Ectodermal cell (in vitro differentiated cells): ENCODE measurements around the gene MRFAP1L1.

Experiments
- H3K27ac ChIP-seq: 2 replicates; pipeline ENCODE4 v1.7.0; 2013; ENCODE audit warnings: mild to moderate bottlenecking, low read depth, low read length; ENCODE audit not compliant: insufficient read depth, poor library complexity, severe bottlenecking
- H3K27me3 ChIP-seq: 2 replicates; pipeline ENCODE4 v1.7.0; 2013; ENCODE audit warnings: mild to moderate bottlenecking, low read length; ENCODE audit not compliant: insufficient read depth, control insufficient read depth, poor library complexity, severe bottlenecking
- H3K36me3 ChIP-seq: one replicate; pipeline ENCODE4 v1.7.0; 2013; ENCODE audit warnings: low read length; ENCODE audit not compliant: control insufficient read depth, insufficient read depth
- H3K4me1 ChIP-seq: one replicate; pipeline ENCODE4 v1.7.0; 2013; ENCODE audit warnings: low read length; ENCODE audit not compliant: control insufficient read depth, insufficient read depth
- H3K4me3 ChIP-seq: 2 replicates; pipeline ENCODE4 v1.7.0; 2013; ENCODE audit warnings: low read depth, low read length, control low read depth; ENCODE audit not compliant: insufficient read depth
- H3K9me3 ChIP-seq: 2 replicates; pipeline ENCODE4 v1.7.0; 2013; ENCODE audit warnings: mild to moderate bottlenecking, low read length, moderate library complexity; ENCODE audit not compliant: control insufficient read depth
- WGBS, 2 experiments: methylation state at CpG; one replicate each; pipeline ENCODE4 v1.1.7; 2013; ENCODE audit warnings: missing lambda C conversion rate in 2 of 2; 5-methylcytosine and 5-hydroxymethylcytosine counted together

MRFAP1L1 gene

DNA sequence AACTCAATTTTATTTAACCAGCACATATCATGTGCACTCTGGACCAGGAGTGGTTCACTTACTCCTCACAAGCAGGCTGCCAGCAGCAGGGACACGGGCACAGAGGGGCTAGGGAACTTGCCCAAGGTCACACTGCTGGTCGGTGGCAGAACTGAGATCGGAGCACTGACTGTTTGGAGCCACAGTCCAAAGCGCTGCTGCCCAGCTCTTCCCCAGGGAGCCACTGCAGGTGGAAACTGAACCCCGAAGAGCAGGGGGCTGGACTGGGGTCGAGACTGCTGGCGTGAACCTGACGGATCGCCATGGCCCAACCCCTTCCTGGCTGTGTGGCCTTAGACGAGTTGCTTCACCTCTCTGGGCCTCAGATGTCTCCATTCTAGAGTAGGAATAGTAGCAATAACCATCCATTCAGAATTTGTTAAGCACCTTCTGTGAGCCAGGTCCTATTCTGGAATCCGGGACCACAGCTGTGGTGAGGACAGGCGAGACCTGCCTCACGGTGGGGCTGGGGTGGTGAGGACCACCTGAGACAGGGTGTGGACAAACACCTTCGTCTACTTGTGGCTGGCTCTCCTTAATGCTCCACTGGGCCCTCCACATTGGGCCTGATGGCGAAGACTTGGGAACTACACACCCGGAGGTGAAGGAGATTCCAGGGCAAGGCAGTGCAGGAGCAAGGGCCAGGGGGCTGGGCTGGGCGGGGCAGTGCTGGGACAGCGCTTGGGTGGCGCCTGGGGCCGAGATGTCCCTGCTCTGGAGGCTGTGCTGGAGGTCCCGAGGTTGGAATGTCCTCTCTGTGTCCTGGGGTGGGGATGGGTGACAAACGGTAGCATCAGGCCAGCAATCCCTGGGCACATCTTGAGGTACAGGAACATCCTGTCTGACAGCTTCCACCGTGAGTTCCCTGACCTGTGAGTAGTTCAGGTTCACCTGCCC, 40.9 kb upstream of the MRFAP1L1 start:
- Histone ChIP-seq H3K36me3 (no peaks in the 10 kb centered on the region), H3K4me3 (no peak overlapping the region), H3K27me3 (no peaks in the 10 kb centered on the region), H3K4me1 (peaks cover 8% of the 10 kb centered on the region), H3K9me3 (no peaks in the 10 kb centered on the region), H3K27ac (no peak overlapping the region)
- 91 to 93% methylated on average over 23 of the region's 23 CpGs for WGBS, 2 experiments

DNA sequence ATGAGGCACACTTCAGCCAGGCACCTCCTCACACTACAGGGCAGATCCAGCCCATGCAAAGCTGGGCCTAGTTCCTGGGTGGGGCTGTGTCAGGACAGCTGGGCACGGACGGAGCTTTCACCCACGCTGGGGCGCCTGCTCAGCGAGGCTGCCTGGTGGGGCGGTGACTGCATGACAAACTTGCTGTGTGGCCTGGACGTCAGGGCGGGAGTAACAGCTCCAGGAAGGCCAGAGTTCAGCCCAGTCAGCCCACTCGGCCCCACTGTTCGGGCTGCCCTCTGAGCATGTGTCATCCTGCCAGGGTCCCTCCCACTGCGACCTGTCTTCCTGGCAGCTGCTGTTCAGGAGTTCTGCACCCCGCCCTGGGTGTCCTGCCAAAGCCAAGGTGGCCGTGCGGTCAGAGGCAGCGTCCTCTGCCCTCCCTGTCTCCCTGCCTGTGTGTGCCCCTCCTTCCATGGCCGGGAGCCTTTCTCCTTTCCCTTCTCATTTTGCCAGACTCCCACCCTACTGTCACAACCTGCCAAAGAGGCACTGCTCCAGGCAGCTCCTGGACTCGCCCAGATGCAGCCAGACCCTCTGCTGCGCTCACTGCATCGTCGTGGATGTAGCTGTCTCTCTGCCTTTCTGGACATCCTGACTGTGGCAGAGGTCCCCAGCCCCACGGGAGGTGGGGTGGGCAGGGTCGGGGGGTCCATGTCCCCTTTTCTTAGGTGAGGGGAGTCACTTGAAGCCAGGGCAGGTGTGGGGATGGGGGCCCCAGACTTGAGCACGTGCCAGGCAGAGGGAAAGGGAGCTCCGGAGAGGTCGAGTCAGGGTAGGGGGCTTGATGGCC, 39.9 kb upstream of the MRFAP1L1 start:
- WGBS, 2 experiments: 81 to 85% methylated on average over 25 of the region's 25 CpGs
- H3K9me3 ChIP-seq: no peaks in the 10 kb centered on the region
- H3K4me3 ChIP-seq: no peak overlapping the region
- no peak overlapping the region for H3K27ac ChIP-seq
- peaks cover 8% of the 10 kb centered on the region for H3K4me1 ChIP-seq
- no peaks in the 10 kb centered on the region for H3K27me3 ChIP-seq
- H3K36me3 ChIP-seq: no peaks in the 10 kb centered on the region

DNA sequence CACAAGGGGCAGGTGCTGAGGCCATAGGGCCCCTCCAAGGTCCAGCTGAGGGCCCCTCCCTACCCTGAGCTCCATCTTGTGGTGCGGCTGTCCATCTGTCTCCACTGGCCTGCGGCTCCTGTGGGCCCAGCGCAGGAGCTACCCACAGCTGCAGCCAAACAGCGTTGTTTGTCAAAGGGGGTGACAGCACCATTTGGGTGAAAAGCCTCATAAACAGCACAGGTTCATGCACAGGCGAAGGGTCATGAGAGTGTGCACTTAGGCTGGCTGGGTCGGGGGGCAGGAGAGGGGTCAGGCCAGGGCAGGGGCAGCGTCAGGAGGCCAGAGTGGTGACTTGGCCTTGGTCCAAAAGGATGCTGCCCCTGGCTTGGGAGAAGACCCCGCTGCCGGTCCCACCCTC, 38.6 kb upstream of the MRFAP1L1 start:
- no peaks in the 10 kb centered on the region for H3K36me3 ChIP-seq
- no peaks in the 10 kb centered on the region for H3K27me3 ChIP-seq
- H3K4me1 ChIP-seq: peaks cover 8% of the 10 kb centered on the region
- H3K27ac ChIP-seq: no peak overlapping the region
- H3K4me3 ChIP-seq: no peak overlapping the region
- no peaks in the 10 kb centered on the region for H3K9me3 ChIP-seq
- 94 to 96% methylated on average over 9 of the region's 9 CpGs for WGBS, 2 experiments

DNA sequence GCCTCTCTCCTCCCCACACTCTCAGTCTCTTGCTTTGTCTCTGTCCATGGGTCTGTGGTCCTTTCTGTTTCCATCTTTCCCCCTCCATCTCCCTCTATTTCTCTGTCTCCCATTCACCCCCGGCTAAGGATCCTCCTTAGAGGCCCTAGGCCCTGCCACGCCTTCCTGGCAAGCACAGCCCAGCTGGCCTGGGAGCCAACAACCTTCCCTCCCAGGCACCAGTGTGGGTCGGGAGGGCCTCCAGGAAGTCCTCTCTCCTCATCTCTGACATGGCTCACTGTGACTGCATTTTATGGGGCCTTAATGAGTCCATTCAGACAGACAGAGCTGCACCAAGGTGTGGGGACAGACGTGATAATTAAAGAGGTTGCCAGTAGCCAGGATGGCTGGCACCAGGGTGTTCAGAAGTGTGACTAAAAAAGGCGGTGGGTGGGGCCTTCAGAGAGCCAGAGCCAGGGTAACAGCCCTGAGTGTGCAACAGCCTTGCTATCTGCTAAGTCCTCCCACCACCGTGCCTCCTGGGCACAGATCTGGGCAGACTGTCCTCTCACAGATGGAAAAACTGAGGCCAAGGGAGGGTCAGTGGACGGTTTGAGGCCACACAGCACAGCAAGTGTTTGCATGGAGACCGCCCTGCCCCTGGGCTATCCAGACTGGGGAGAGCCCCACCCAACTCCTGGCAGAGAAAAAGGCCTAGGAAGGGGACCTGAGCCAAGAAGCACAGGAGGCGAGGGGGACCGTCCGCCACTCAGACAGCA, 37.8 kb upstream of the MRFAP1L1 start:
- H3K27me3 ChIP-seq: no peaks in the 10 kb centered on the region
- H3K4me1 ChIP-seq: peaks cover 8% of the 10 kb centered on the region
- H3K4me3 ChIP-seq: no peak overlapping the region
- WGBS, 2 experiments: 92% methylated on average over 11 of the region's 11 CpGs
- no peak overlapping the region for H3K27ac ChIP-seq
- no peaks in the 10 kb centered on the region for H3K9me3 ChIP-seq
- H3K36me3 ChIP-seq: no peaks in the 10 kb centered on the region

DNA sequence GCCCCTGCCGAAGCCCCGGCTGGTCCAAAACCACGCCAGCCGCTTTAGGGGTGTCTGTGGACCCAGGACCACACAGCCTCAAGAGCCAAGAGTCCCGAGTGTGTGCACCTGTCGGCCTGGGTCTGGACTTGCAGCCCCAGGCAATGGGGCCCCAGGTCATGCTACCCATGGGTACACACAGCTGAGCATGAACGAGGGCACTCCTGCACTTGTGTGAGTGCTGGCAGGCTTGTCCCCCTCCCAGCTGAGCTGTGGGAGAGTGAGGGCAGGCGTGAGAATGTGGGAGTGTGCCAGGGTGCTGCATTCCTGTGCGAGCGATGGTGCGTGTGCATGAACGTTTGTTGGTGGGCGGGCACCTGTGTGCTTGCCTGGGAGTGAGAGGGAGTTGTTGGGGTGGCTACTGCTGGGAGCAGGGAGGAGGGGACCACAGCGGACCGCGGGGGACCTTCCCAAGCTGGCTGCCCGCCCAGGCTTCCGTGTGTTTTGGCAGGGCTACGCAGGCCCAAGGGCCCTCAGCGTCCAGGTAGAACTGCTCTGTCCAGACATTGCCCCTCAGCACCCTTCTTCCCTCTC, 37.1 kb upstream of the MRFAP1L1 start:
- Histone ChIP-seq H3K27me3 (no peaks in the 10 kb centered on the region), H3K9me3 (no peaks in the 10 kb centered on the region), H3K36me3 (no peaks in the 10 kb centered on the region), H3K4me3 (no peak overlapping the region), H3K27ac (no peak overlapping the region), H3K4me1 (peaks cover 8% of the 10 kb centered on the region)
- WGBS, 2 experiments: 92% methylated on average over 20 of the region's 20 CpGs

DNA sequence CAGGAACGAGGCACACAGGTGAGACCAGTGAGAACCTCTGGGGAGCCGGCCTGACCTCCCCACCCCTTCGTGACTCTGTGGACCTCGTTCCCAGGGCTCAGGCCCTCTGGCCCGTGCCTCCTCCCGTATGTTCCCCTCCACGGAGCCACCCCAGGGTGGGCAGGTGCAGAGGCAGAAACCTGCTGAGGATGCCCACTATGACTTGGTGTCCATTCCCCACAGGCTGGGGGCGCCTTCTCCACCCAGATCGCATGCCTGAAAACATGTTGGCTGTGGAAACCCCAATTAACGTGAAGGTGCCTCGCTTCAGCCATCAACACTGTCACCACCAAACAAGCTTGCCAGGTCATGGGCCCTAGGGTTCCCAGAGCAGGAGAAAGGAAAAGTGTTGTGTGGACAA, 33.3 kb upstream of the MRFAP1L1 start:
- WGBS, 2 experiments: 81 to 82% methylated on average over 11 of the region's 11 CpGs
- Histone ChIP-seq H3K27ac (no peak overlapping the region), H3K36me3 (no peaks in the 10 kb centered on the region), H3K9me3 (no peaks in the 10 kb centered on the region), H3K4me3 (no peak overlapping the region), H3K4me1 (peaks cover 8% of the 10 kb centered on the region), H3K27me3 (no peaks in the 10 kb centered on the region)

DNA sequence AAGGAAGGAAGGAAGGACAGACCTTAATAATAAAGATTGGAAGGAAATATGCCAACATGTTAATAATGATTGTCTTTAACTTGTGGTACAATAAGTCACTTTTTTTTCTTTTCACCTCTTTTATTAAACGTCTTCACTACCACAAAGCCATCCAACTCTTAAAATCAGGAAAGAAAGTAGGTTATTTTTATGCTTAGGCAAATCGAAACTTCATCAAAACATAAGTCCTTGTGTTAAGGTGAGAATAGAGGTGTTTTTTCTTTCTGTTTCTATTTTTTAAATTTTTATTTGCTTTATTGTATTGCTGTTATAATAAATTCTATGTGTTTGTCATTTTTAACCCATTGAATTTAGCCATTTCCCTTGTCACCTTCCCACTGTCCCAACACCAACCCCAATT, 32.8 kb upstream of the MRFAP1L1 start:
- Histone ChIP-seq H3K27me3 (no peaks in the 10 kb centered on the region), H3K4me3 (no peak overlapping the region), H3K9me3 (no peaks in the 10 kb centered on the region), H3K4me1 (peaks cover 8% of the 10 kb centered on the region), H3K36me3 (no peaks in the 10 kb centered on the region), H3K27ac (no peak overlapping the region)
- 86% methylated on average over 2 of the region's 2 CpGs; no CpG with 5 or more reads in 1 of the 2 experiments for WGBS, 2 experiments

DNA sequence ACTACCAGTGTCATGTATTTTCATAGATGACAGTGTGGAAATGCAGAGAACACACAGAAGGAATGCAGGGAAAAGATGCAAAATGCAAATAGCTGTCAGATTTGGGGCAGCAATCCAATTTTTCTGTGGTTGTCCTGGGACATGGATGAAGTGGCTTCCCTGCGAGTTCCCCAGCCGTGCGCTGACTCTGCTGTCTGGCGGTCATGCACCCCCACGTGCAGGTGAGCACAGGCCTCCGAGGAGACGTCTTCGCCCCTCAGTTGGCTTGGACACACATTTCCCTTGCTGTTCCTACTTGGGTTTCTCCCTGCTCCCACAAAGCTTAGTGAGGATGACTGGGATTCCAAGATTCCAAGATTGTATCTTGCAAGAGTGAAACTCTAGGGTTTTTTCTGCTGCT, 30.7 kb upstream of the MRFAP1L1 start:
- 95 to 97% methylated on average over 8 of the region's 8 CpGs for WGBS, 2 experiments
- Histone ChIP-seq H3K9me3 (no peaks in the 10 kb centered on the region), H3K4me3 (no peak overlapping the region), H3K4me1 (no peaks in the 10 kb centered on the region), H3K36me3 (no peaks in the 10 kb centered on the region), H3K27ac (no peak overlapping the region), H3K27me3 (no peaks in the 10 kb centered on the region)

DNA sequence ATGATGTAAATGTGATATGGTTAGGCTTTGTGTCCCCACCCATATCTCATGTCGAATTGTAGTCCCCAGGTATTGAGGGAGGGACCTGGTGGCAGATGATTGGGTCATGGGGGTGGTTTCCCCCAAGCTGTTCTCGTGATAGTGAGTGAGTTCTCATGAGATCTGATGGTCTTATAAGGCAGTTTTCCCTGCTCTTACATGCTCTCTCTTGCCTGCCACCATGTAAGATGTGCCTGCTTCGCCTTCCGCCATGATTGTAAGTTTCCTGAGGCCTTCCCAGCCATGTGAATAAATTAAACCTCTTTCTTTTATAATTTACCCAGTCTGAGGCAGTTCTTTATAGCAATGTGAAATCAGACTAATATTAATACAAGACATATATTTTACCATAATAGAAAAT, 30.3 kb upstream of the MRFAP1L1 start:
- Histone ChIP-seq H3K27ac (no peak overlapping the region), H3K4me3 (no peak overlapping the region), H3K9me3 (no peaks in the 10 kb centered on the region), H3K36me3 (no peaks in the 10 kb centered on the region), H3K4me1 (no peaks in the 10 kb centered on the region), H3K27me3 (no peaks in the 10 kb centered on the region)
- 88% methylated on average over 4 of the region's 4 CpGs for WGBS, 2 experiments
